KOPT-K1 (cell line): Measurements from ENCODE around the gene ZNF609.
A peak's percentile ranks its signal among the peaks of the same experiment; 100 is the strongest.

Experiments
- H3K27ac ChIP-seq: fragments of 200-600 bp; sonication (generic); 2 replicates; pipeline ENCODE4 v1.5.1; 2016; ENCODE audit warnings: antibody characterized with exemption, mild to moderate bottlenecking, low read depth, low read length; ENCODE audit not compliant: poor library complexity, severe bottlenecking
- H3K36me3 ChIP-seq: fragments of 200-600 bp; sonication (generic); 2 replicates; pipeline ENCODE4 v1.5.1; 2017; ENCODE audit warnings: antibody characterized with exemption, mild to moderate bottlenecking, low read length, moderate library complexity; ENCODE audit not compliant: insufficient read depth
- H3K9me3 ChIP-seq: fragments of 200-600 bp; sonication (generic); 2 replicates; pipeline ENCODE4 v1.5.1; 2017; ENCODE audit warnings: antibody characterized with exemption, low read length, mild to moderate bottlenecking; ENCODE audit not compliant: insufficient read depth, poor library complexity, severe bottlenecking

ZNF609 gene

DNA sequence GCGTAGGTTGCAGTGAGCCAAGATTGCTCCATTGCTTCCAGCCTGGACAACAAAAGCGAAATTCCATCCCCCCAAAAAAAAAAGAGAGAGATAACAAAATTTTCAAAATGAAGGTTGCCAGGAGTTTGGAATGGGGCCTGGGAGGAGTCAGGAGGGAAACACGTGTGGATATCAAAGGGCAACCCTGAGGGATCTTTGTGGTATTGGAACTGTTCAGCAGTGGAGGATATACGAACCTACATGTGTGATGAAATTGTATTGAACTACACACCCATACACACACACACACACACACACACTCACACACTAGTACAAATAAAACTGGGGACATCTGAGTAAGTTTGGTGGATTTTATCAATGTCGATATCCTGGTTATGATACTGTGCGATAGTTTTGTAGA is 253.2 kb downstream of the ZNF609 start:
- Histone ChIP-seq H3K36me3 (no peaks in the 10 kb centered on the region), H3K9me3 (no peaks in the 10 kb centered on the region), H3K27ac (no peak overlapping the region)

DNA sequence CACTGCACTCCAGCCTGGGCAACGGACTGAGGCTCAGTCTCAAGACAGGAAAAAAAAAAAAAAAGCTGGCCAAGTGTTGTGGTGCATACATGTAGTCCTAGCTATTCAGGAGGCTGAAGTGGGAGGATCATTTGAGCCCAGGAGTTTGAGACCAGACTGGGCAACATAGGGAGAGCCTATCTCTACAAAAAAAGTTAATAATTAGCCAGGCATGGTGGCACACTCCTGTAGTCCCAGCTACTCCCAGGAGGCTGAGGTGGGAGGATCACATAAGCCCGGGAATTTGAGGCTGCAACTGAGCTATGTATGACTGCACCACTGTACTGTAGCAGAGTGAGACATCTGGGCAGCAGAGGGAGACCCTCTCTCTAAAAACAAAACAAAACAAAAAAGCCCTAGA is 256.1 kb downstream of the ZNF609 start:
- no peaks in the 10 kb centered on the region for H3K36me3 ChIP-seq
- no peak overlapping the region for H3K27ac ChIP-seq
- H3K9me3 ChIP-seq, result no peaks in the 10 kb centered on the region

DNA sequence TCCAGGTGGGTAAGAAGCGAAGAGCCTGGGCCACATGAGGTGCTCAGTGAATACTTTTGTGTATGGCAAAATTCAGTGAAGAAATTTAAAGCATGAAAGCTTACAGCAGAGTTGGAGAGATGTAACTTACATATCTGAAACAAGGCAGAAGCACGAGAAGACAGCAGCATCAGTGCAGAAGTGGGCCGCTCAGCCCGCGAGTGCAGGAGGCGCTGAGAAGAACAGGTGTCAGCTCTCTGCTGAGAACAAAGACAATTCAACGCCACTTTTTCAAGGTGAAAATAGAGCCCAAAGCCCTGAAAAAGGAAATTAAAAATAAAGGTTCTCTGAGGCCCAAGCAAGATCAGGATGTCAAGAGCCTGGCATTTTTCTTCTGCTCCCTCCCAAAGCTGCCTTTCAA is 256.8 kb downstream of the ZNF609 start:
- peak overlapping the region; percentile 13 for H3K27ac ChIP-seq
- H3K36me3 ChIP-seq, result no peaks in the 10 kb centered on the region
- H3K9me3 ChIP-seq, result no peaks in the 10 kb centered on the region

DNA sequence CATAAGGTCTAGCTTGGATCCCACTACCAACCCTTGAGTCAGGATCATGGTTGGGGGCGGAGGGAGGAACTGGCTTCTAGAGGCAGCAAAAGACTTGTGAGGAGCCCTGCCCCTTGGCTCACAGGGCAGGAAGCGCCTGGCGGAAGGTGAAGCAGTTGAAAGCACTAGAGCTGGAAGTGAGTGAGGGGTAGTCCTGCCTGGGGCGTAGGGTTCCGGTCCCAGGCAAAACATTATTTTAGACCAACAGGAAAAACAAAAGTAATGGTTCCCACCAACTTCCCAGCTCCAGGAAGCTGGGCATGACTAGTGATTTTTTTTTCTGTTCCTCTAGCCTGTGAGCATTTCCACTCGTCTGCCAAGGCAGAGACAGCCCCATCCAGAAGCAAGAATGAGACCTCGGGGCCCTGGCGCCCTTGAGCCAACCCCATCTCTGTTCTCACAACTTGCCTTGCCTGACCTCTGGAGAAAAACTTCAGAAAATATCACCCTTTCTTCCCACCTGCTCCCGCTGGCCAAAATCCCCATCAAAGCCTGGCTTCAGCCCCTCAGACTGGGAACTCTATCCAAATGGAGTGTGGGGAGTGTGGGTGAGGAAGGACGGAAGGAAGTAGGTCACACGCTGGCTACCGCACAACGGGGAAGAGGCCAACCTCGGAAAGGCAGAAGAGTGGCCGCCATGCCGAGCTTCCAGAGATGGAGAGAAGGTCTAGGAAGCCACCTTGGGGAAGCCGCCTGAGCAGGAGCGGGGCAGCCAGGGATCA is 257.5 kb downstream of the ZNF609 start:
- H3K27ac ChIP-seq, result peak overlapping the region; percentile 13
- H3K36me3 ChIP-seq, result no peaks in the 10 kb centered on the region
- no peaks in the 10 kb centered on the region for H3K9me3 ChIP-seq

DNA sequence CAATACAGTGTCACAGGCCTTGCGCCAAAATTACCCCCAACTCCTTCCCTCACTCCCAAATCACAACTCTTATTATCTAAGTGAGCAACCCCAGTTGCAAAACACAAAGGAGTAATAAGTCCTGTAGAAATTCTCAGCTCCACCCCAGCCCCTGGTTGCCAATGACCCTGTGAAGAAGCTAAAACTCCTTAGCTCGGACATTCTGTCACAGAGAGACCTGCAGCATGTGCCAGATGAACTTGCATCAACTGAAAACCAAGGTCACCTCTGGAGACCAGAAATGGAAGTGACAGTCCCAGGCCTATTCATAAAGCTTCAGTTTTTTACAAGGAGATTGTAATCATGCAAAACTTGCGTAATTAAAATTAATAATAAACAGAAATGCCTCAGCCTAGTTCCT is 259.8 kb downstream of the ZNF609 start:
- Histone ChIP-seq H3K9me3 (no peaks in the 10 kb centered on the region), H3K36me3 (no peaks in the 10 kb centered on the region), H3K27ac (no peak overlapping the region)

DNA sequence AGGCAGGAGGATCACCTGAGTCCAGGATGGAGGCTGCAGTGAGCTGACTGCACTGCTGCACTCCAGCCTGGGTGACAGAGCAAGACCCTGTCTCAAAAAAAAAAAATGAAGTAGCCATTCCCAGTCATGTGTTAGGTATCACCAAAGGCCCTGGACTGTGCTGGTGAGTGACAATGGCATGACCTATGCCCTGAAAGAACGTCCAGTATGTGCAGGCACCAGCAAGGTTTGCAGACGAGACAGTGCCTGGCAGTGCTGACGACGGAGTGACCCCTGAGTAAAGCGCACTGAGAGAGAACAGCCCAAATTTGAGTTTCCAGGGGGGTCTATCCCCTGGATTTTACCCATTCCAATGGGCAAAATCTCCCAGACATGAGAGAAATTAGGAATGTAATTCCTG is 269.8 kb downstream of the ZNF609 start:
- H3K9me3 ChIP-seq, result no peaks in the 10 kb centered on the region
- H3K36me3 ChIP-seq, result no peaks in the 10 kb centered on the region
- H3K27ac ChIP-seq, result no peak overlapping the region

DNA sequence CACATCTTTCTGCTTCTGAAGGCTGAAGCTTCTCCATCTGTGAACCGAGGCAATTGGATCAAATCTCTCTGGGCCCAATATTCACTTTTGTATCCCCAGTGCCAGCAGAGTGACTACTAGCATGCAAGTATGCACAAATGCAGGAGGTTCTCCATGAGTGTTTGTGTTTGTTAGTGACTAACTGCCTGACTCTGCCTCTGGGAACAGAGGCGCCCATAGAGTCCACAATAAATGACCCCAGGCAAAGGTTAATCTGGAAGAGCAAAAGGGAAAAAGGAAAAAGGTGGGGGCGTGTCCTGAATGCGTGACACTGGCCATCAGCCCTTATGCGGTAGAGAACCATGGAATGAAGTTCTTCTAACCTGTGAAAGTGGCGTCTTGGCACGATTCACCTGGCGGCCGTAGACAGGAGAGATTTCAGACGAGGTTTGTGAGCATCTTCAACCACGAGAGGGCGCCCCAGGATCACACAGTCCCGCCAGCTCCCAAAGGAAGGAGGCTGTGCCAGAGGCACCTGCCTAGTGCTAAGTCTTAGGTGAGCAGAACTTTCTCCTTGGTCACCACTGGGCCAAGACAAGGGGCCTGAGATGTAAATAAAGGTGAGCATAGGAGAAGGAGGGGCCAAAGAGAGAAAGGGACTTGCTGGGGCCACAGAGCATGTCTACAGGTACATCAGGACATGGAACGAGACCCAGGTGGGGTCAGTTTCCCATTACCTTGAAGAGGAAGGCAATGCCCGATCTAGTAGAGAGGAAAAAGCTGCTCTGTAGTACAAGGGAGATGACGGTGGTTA is 270.8 kb downstream of the ZNF609 start:
- no peaks in the 10 kb centered on the region for H3K36me3 ChIP-seq
- no peaks in the 10 kb centered on the region for H3K9me3 ChIP-seq
- H3K27ac ChIP-seq, result no peak overlapping the region

DNA sequence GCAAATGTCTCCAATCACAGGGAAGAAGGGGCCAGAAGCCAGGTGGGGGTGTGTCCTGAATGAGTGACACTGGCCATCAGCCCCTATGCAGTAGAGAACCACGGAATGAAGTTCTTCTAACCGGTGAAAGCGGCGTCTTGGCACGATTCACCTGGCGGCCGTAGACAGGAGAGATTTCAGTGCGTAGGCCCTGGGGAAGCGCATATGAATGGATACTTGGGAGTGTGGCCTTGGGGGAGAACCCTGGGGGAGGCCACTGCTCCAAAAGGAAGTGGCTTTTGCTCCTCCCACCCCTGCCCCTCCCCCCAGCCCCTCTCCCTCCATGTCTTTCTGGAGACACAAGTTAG is 271.4 kb downstream of the ZNF609 start:
- no peak overlapping the region for H3K27ac ChIP-seq
- no peaks in the 10 kb centered on the region for H3K9me3 ChIP-seq
- H3K36me3 ChIP-seq, result no peaks in the 10 kb centered on the region

DNA sequence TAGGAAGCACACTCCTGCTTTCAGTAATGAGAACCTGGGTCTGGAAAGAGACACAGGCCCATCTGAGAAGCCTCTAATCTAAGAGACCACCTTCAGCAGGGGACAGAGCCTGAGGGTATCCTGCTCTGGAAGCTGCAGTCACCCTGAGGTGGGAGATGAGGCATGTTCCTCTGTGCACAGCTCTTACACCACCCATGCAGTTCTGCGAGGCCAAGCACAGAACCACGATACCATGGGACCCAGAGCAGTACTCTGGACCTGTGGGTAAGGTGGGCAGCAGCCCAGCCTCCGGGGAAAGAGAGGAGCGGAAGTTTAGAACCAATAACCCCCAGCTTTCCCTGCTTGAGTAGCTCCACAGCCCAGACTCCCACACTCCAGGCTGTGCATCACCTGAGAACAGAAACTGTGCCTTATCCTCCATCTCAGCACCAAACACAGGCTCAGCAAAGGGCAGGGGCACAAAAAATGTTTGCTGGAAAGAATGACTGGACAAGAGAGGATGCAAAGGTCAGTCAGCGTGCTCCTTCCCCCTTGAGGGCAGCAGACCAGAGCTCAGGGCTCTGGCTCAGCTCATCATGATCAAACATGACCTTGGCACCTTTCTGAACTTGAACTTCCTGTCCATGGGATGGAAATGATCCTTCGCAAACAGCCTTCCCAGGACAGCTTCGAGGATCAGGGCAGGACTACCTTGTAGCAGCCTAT is 271.9 kb downstream of the ZNF609 start:
- Histone ChIP-seq H3K27ac (no peak overlapping the region), H3K9me3 (no peaks in the 10 kb centered on the region), H3K36me3 (no peaks in the 10 kb centered on the region)
